Breast epithelium (tissue), 4 donors: Measurements from ENCODE around the gene C20orf141. TPM values are rescaled to one million over a fixed set of nuclear protein-coding genes. Genes with fewer than 3 reads are reported as not detected.

ENCODE experiments used
- DNase-seq, 2 donors: peaks; one replicate each; pipeline ENCODE4 v3.0.0-alpha.2; 2019; ENCODE audit warnings: low spot score in 2 of 2
- H3K27ac ChIP-seq, 2 donors: fragments of 200-600 bp; sonication (generic) in 1 of 2; one replicate each; pipeline ENCODE4 v1.5.1; 2016 to 2019; ENCODE audit warnings: mild to moderate bottlenecking in 1 of 2
- H3K27me3 ChIP-seq, 2 donors: fragments of 200-600 bp; sonication (generic) in 1 of 2; one replicate each; pipeline versions ENCODE4 v1.5.1 to v1.6.0; 2017 to 2019; ENCODE audit warnings: control low read depth in 1 of 2, mild to moderate bottlenecking in 1 of 2
- H3K36me3 ChIP-seq: fragments of 200-600 bp; one replicate; pipeline ENCODE4 v1.5.1; 2019
- H3K4me1 ChIP-seq, 2 donors: fragments of 200-600 bp; sonication (generic); one replicate each; pipeline ENCODE4 v1.5.1; 2016 to 2019; ENCODE audit warnings: control low read depth in 1 of 2
- H3K4me3 ChIP-seq, 3 donors: fragments of 200-600 bp; sonication (generic); 1 replicate in 2 of 3; 2 replicates in 1 of 3; pipeline ENCODE4 v1.5.1; 2016 to 2019; ENCODE audit warnings: mild to moderate bottlenecking in 3 of 3, moderate library complexity in 2 of 3
- H3K9me3 ChIP-seq, 2 donors: fragments of 200-600 bp; sonication (generic) in 1 of 2; one replicate each; pipeline ENCODE4 v1.5.1; 2016 to 2019; ENCODE audit warnings: control low read depth in 1 of 2
- POLR2A ChIP-seq: fragments of 450-650 bp; IDR thresholded peaks from one replicate; pipeline ENCODE4 v1.6.1; 2016; ENCODE audit warnings: antibody characterized with exemption, mild to moderate bottlenecking, moderate library complexity
- POLR2AphosphoS5 ChIP-seq, 3 donors: sonication (generic); formaldehyde crosslinking; IDR thresholded peaks; one replicate each; pipeline ENCODE4 v1.6.1; 2017; ENCODE audit warnings: antibody characterized with exemption in 3 of 3
- intact Hi-C: fragments of 100-400 bp; cut with DNase I; formaldehyde crosslinking; loops from one replicate; pipeline ENCODE4 v1.15.1; 2023; ENCODE audit warnings: low total_unique reads
- total RNA-seq, 3 donors: library from RNA; depleted of rRNA; stranded (reverse); fragments of >200 nt; gene quantifications; one replicate each; pipeline ENCODE4 v1.1.0, GENCODE V29; 2016
- TF ChIP-seq, protein P1 (sequence below), 3 donors: fragments of 450-650 bp; IDR thresholded peaks; one replicate each; pipeline ENCODE4 v1.5.1; 2016 to 2017; ENCODE audit warnings: antibody characterized with exemption in 3 of 3, mild to moderate bottlenecking in 3 of 3, moderate library complexity in 3 of 3

Gene C20orf141
- total RNA-seq, 3 donors from 2014 or later: not detected

DNA sequence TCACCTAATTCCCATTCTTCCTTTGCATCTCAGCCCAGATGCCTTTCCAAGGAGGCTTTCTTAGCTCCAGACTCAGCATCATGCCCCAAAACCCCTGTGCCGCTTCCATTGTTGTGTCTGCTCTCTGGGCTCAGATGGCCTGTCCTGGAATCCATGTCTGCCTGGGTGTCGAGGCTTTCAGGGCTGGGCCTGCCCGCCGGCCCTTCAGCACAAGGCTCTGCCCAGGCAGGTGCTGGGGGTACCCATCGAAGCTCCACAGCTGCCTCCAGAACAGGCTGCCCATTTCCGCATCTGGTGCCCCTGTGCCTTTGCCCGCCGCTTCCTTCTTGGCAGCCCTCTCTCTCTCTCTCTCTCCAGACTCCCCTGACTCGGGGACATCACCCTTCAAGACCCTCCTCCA, 15.5 kb upstream of the C20orf141 start:
- Histone ChIP-seq H3K4me1 (no peaks in the 10 kb centered on the region), H3K27me3 (peaks cover 0 to 5% of the 10 kb centered on the region in 2 donors), H3K27ac (peak overlapping the region in 1 of 2 donors; percentile 27), H3K4me3 (peak overlapping the region; percentile 40 to 70 (median 48)), H3K9me3 (no peaks in the 10 kb centered on the region), H3K36me3 (no peaks in the 10 kb centered on the region)
- no peak for DNase-seq
- no peak for TF ChIP-seq POLR2AphosphoS5 (IDR thresholded peaks at IDR 0.05)
- TF ChIP-seq, protein P1, sequence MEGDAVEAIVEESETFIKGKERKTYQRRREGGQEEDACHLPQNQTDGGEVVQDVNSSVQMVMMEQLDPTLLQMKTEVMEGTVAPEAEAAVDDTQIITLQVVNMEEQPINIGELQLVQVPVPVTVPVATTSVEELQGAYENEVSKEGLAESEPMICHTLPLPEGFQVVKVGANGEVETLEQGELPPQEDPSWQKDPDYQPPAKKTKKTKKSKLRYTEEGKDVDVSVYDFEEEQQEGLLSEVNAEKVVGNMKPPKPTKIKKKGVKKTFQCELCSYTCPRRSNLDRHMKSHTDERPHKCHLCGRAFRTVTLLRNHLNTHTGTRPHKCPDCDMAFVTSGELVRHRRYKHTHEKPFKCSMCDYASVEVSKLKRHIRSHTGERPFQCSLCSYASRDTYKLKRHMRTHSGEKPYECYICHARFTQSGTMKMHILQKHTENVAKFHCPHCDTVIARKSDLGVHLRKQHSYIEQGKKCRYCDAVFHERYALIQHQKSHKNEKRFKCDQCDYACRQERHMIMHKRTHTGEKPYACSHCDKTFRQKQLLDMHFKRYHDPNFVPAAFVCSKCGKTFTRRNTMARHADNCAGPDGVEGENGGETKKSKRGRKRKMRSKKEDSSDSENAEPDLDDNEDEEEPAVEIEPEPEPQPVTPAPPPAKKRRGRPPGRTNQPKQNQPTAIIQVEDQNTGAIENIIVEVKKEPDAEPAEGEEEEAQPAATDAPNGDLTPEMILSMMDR (IDR thresholded peaks at IDR 0.05): no peak
- TF ChIP-seq POLR2A: no peak
- intact Hi-C loops: no loop called here

DNA sequence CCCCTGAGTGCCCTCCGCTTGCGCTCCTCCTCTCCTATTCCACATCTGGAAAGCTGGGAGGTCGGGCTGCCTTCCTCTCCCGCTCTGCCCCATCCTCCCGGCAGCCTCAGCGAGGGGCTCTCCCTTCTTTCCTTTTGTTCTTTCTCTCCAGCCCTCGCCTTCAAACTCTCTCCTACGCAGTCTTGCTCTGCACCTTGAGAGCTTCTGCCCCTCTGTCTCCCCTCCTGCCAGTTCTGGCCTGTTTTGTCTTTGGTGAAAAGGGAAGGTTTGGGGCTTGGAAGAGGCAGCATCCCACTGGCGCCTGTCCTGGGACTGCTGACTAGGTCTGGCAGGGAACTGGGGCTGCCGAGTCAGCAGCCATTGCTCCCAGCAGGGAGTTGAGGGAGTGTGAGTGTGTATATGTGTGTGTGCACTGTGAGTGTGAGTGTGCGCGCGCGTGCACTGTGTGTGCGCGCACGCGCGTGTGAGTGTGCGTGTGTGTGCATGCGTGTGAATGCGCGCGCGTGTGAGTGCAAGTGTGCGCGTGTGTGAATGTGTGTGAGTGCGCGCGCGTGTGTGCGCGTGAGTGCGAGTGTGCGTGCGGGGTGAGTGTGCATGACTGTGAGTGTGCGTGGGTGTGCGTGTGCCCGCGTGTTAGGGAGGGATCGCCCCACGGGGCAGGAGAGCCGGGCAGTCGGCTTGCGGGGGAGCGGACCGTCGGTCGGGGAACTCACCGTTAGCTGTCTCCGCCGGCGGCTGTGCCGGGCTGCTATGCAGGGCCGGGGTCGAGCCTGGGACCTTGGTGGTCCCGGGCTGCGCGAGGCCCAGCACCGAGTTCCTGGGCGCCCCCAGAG, 14.9 kb upstream of the C20orf141 start:
- TF ChIP-seq POLR2AphosphoS5 (IDR thresholded peaks at IDR 0.05): no peak
- TF ChIP-seq POLR2A: no peak
- TF ChIP-seq, protein P1 (IDR thresholded peaks at IDR 0.05): no peak
- no peak for DNase-seq
- no peaks in the 10 kb centered on the region for H3K36me3 ChIP-seq
- H3K27me3 ChIP-seq: peaks cover 0 to 10% of the 10 kb centered on the region in 2 donors
- H3K27ac ChIP-seq: peak overlapping the region in 1 of 2 donors; percentile 27
- intact Hi-C loops: no loop called here
- peak overlapping the region; percentile 40 to 70 (median 48) for H3K4me3 ChIP-seq
- H3K4me1 ChIP-seq: no peaks in the 10 kb centered on the region
- H3K9me3 ChIP-seq: no peaks in the 10 kb centered on the region

DNA sequence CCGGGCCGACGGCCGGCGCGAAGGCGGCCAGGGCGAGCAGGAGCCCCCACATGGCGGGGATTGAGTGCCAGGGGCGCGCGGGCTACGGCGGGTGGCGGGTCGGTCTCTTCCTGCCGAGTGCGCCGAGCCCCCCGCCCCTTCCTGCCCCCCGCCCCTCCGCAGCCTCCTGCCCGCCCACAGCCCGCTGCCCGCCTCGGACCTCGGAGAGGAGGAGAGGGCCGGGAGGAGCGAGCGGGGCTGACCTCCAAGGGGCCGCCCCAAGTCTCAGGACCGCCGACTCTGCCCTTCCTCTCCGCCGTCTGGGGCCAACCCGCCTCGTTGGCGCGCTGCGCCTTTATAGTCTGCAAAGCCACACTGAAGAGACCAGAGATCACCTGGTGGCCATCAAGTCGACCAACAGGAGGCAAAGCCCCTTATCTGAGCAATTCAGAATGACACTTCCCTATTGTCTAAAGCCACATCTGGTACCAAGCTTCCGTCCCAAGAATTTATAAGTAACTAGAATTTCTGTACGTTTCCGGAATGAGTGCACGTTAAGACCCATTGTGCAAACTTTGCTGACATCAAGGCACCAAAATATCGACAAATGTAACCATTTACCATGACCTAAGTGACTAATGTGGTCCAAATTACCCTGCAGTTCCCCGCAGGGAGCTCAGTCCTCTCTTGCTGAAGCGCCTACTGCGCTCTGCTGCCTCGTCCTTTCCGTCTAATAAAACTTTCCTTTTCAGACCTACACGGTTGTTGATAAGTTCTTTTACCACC, 14.1 kb upstream of the C20orf141 start, which contains the start of gene CPXM1:
Gene CPXM1 (minus strand): TSS at position 107 of the 765 bp plus-strand sequence. CDS start 55 bp downstream, at position 52.
- DNase-seq: no peak

DNA sequence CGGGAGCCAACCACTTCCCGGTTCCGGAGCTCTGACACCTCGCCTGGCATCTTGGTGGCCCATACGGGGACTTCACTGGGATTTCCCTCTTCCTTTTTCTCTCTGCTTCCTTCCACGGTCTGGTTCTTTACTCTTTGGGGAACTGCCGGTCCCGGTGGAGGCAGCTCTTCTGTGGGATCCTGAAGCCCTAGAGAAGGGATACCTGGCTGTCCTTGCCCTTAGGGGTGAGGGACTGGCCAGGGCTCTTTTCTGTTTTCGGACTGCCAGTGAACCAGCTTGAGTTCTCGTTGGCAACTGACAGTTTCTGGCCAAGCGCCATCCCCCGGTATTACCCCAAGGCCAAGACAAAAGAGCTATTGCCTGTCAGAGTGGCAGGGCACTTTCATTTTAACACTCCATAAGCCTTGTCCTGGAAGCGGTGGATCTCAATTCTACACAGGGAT, 13.5 kb upstream of the C20orf141 start:
- DNase-seq: peak; percentile 41 to 75
- Histone ChIP-seq H3K9me3 (no peaks in the 10 kb centered on the region), H3K4me3 (peak overlapping the region in 2 of 3 donors; percentile 48 to 70), H3K27ac (peak overlapping the region; percentile 18 to 27), H3K36me3 (no peaks in the 10 kb centered on the region), H3K4me1 (no peaks in the 10 kb centered on the region), H3K27me3 (peaks cover 0 to 24% of the 10 kb centered on the region in 2 donors)
- intact Hi-C loops: no loop called here
- TF ChIP-seq, protein P1 (IDR thresholded peaks at IDR 0.05): no peak
- TF ChIP-seq POLR2AphosphoS5 (IDR thresholded peaks at IDR 0.05): no peak
- TF ChIP-seq POLR2A: no peak

More for the DNA sequence above, 14.1 kb upstream of the C20orf141 start, which contains the start of gene CPXM1:
- H3K27me3 ChIP-seq: peaks cover 0 to 18% of the 10 kb centered on the region in 2 donors
- H3K9me3 ChIP-seq: no peaks in the 10 kb centered on the region
- no peaks in the 10 kb centered on the region for H3K4me1 ChIP-seq
- TF ChIP-seq POLR2AphosphoS5 (IDR thresholded peaks at IDR 0.05): no peak
- TF ChIP-seq, protein P1 (IDR thresholded peaks at IDR 0.05): no peak
- no peak for TF ChIP-seq POLR2A
- no peaks in the 10 kb centered on the region for H3K36me3 ChIP-seq
- intact Hi-C loops: no loop called here
- peak within 1 kb of the TSS; percentile 40 to 70 (median 48) for H3K4me3 ChIP-seq
- peak within 1 kb of the TSS; percentile 18 to 27 for H3K27ac ChIP-seq
